Aorta (tissue), 5 donors: Measurements from ENCODE around the gene TMPRSS9. TPM values are rescaled to one million over a fixed set of nuclear protein-coding genes. Genes with fewer than 3 reads are reported as not detected.
A peak's percentile ranks its signal among the peaks of the same experiment; 100 is the strongest.

ENCODE experiments used
- ATAC-seq: fragments of 200-7000 bp; cut with Tn5 transposase; one replicate; pipeline ENCODE4 v1.9.1; 2022; ENCODE audit warnings: moderate library complexity; ENCODE audit not compliant: low FRiP score
- DNase-seq, 2 donors: peaks; one replicate each; pipeline ENCODE4 v3.0.0-alpha.2; 2020
- H3K27ac ChIP-seq, 2 donors: one replicate each; pipeline ENCODE4 v1.5.1; 2013; ENCODE audit warnings: low read length in 2 of 2, mild to moderate bottlenecking in 2 of 2, moderate library complexity in 2 of 2, control low read depth in 1 of 2, inconsistent platforms in 1 of 2, low read depth in 1 of 2
- H3K27me3 ChIP-seq, 2 donors: one replicate each; pipeline ENCODE4 v1.6.1; 2013; ENCODE audit warnings: control low read depth in 1 of 2, low read length in 1 of 2, mild to moderate bottlenecking in 1 of 2, moderate library complexity in 1 of 2; ENCODE audit not compliant: insufficient read depth in 2 of 2, control insufficient read depth in 1 of 2
- H3K36me3 ChIP-seq, 2 donors: one replicate each; pipeline ENCODE4 v1.6.1; 2013; ENCODE audit warnings: control low read depth in 1 of 2, low read length in 1 of 2, mild to moderate bottlenecking in 1 of 2; ENCODE audit not compliant: insufficient read depth in 2 of 2, control insufficient read depth in 1 of 2
- H3K4me1 ChIP-seq, 2 donors: one replicate each; pipeline ENCODE4 v1.6.1; 2013; ENCODE audit warnings: low read length in 2 of 2, control low read depth in 1 of 2, mild to moderate bottlenecking in 1 of 2, moderate library complexity in 1 of 2; ENCODE audit not compliant: insufficient read depth in 2 of 2, control insufficient read depth in 1 of 2
- H3K4me3 ChIP-seq, 2 donors: one replicate each; pipeline ENCODE4 v1.5.1; 2013; ENCODE audit warnings: low read length in 2 of 2, control low read depth in 1 of 2, mild to moderate bottlenecking in 1 of 2
- H3K9me3 ChIP-seq: one replicate; pipeline ENCODE4 v1.6.1; 2013; ENCODE audit warnings: mild to moderate bottlenecking, low read length; ENCODE audit not compliant: control insufficient read depth
- WGBS, 2 donors: extraction: QIAGEN DNeasy Blood & Tissue Kit; methylation state at CpG; one replicate each; pipeline ENCODE4 v1.1.7; 2013; 5-methylcytosine and 5-hydroxymethylcytosine counted together
- intact Hi-C, 2 donors: fragments of 100-400 bp; cut with DNase I; formaldehyde crosslinking; loops; one replicate each; pipeline versions ENCODE4 v1.14.2 to v1.15.0; 2022
- polyA plus RNA-seq, 2 donors: library from polyadenylated mRNA; stranded (reverse); fragments of 200-250 nt; gene quantifications; one replicate each; pipeline ENCODE4 v1.2.3, GENCODE V29; 2013
- total RNA-seq, 2 donors: library from RNA; stranded (reverse); fragmentation: NEBNext Ultra II Directional; extraction: Animal tissue kit (Norgen Biotek cat#: 25700); gene quantifications; one replicate each; pipeline ENCODE4 v1.2.1, GENCODE V29; 2021
- donor health status: healthy with polysubstance abuse.
- donor health status: Bipolar disorder and iron deficiency.
- donor health status: DM: no; HTN: no; CAD: no.
- donor health status: DM: no; HTN: no; CAD: no.
- donor health status: DM: yes; HTN: yes; CAD: no.

The TMPRSS9 gene
- total and polyA plus RNA-seq, 4 donors = 0.23 to 0.27 TPM; not detected in 2

GRCh38 chr19:2399582-2399981 lies 39.5 kb downstream of the TMPRSS9 start:
- Histone ChIP-seq H3K27me3 (no peaks in the 10 kb centered on the region), H3K4me1 (no peaks in the 10 kb centered on the region), H3K36me3 (no peaks in the 10 kb centered on the region), H3K27ac (no peak overlapping the region), H3K4me3 (no peak overlapping the region), H3K9me3 (no peaks in the 10 kb centered on the region)
- ATAC-seq (no peak), DNase-seq (no peak)
- 93 to 95% methylated on average over 4 of the region's 4 CpGs for WGBS, 2 donors
- intact Hi-C loops = no loop called here

GRCh38 chr19:2408247-2408646 lies 48.2 kb downstream of the TMPRSS9 start:
- ATAC-seq (no peak), DNase-seq (no peak)
- intact Hi-C loops = no loop called here
- Histone ChIP-seq H3K27me3 (no peaks in the 10 kb centered on the region), H3K4me1 (no peaks in the 10 kb centered on the region), H3K27ac (no peak overlapping the region), H3K36me3 (no peaks in the 10 kb centered on the region), H3K4me3 (no peak overlapping the region), H3K9me3 (peaks cover 1% of the 10 kb centered on the region)
- 76 to 82% methylated on average over 25 of the region's 25 CpGs for WGBS, 2 donors

DNA sequence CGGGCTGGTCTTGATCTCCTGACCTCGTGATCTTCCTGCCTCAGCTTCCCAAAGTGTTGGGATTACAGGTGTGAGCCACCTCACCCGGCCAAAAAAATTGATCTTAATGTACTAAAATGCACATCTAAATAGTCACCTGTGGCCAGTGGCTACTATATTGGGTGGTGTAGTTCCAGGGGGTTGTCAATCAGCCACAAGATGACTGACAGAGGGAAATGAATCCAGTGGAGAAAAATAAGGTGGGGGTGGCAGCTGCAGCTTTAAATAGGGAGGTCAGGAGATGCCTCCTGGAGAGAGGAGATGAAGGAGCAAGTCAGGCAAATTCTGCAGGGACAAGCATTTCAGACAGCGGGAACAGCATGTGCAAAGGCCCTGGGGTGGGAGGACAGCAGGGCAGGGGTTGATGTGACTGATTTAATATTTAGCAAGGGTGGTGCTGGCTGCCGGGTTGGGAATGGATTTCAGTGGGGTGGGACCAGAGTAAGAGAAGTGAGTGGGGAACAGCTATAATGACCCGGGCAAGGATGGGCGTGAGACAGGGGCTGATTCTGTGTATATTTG lies 49.4 kb downstream of the TMPRSS9 start:
- no peak overlapping the region for H3K4me3 ChIP-seq
- WGBS, 2 donors = 83 to 92% methylated on average over 7 of the region's 7 CpGs
- H3K9me3 ChIP-seq = peaks cover 1% of the 10 kb centered on the region
- intact Hi-C loops = no loop called here
- H3K36me3 ChIP-seq = no peaks in the 10 kb centered on the region
- H3K27me3 ChIP-seq = no peaks in the 10 kb centered on the region
- no peak for DNase-seq
- no peak for ATAC-seq
- no peaks in the 10 kb centered on the region for H3K4me1 ChIP-seq
- no peak overlapping the region for H3K27ac ChIP-seq

- H3K4me3 ChIP-seq = no peak overlapping the region
- H3K27me3 ChIP-seq = no peaks in the 10 kb centered on the region
- ATAC-seq (no peak), DNase-seq (no peak)
- H3K4me1 ChIP-seq = no peaks in the 10 kb centered on the region
- peaks cover 1% of the 10 kb centered on the region for H3K9me3 ChIP-seq
- H3K27ac ChIP-seq = no peak overlapping the region
- H3K36me3 ChIP-seq = no peaks in the 10 kb centered on the region
- intact Hi-C loops = no loop called here
- WGBS, 2 donors = 94 to 95% methylated on average over 7 of the region's 7 CpGs
Measured at GRCh38 chr19:2410023-2410422, 50.0 kb downstream of the TMPRSS9 start.

DNA sequence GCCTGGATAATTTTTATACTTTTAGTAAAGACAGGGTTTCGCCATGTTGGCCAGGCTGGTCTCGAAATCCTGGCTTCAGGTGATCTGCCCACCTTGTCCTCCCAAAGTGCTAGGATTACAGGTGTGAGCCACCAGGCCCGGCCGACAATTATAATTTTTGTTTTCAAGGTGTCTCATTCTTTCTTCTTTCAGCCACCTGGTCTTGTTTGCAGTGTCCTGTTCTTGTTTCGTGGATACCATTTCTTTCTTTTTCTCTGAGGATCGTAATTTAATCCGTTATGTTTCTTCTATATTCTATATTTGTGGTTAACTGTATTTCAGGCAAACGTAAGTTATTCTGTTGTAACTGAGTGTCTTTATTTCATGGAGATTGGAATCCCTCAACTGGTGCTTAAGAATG lies 51.6 kb downstream of the TMPRSS9 start:
- H3K27me3 ChIP-seq = no peaks in the 10 kb centered on the region
- H3K4me3 ChIP-seq = no peak overlapping the region
- DNase-seq = no peak
- ATAC-seq = no peak
- intact Hi-C loops = no loop called here
- H3K36me3 ChIP-seq = no peaks in the 10 kb centered on the region
- H3K9me3 ChIP-seq = peaks cover 1% of the 10 kb centered on the region
- WGBS, 2 donors = 87 to 91% methylated on average over 8 of the region's 8 CpGs
- no peaks in the 10 kb centered on the region for H3K4me1 ChIP-seq
- no peak overlapping the region for H3K27ac ChIP-seq

GRCh38 chr19:2412449-2412848 lies 52.4 kb downstream of the TMPRSS9 start:
- Histone ChIP-seq H3K4me3 (no peak overlapping the region), H3K27ac (no peak overlapping the region), H3K27me3 (no peaks in the 10 kb centered on the region), H3K36me3 (no peaks in the 10 kb centered on the region), H3K4me1 (no peaks in the 10 kb centered on the region), H3K9me3 (peaks cover 1% of the 10 kb centered on the region)
- WGBS, 2 donors = 52 to 55% methylated on average over 2 of the region's 2 CpGs
- intact Hi-C loops = no loop called here
- DNase-seq = no peak
- ATAC-seq = no peak

DNA sequence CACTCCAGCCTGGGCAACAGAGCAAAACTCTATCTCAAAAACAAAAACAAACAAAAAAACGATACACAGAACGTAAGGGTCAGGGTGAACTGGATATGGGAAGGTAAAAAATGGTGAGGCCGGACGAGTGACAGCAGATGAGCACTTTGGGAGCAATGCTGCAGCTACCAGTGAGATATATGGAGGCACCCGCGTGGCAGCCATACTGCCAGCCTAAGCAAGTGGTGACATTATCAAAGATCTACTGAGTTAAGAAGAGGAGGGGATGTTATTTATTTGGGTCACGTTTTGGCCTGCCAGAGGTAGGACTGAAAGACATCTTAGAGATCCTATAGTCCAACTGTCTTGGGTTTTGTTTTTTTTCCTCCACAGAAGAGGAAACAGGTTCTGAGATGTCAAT lies 53.1 kb downstream of the TMPRSS9 start:
- no peak for DNase-seq
- 79 to 85% methylated on average over 7 of the region's 7 CpGs for WGBS, 2 donors
- Histone ChIP-seq H3K9me3 (peaks cover 1% of the 10 kb centered on the region), H3K4me1 (no peaks in the 10 kb centered on the region), H3K36me3 (no peaks in the 10 kb centered on the region), H3K27me3 (no peaks in the 10 kb centered on the region), H3K4me3 (no peak overlapping the region), H3K27ac (no peak overlapping the region)
- no peak for ATAC-seq
- intact Hi-C loops = no loop called here

- ATAC-seq (no peak), DNase-seq (no peak)
- Histone ChIP-seq H3K9me3 (peaks cover 1% of the 10 kb centered on the region), H3K4me1 (no peaks in the 10 kb centered on the region), H3K27me3 (no peaks in the 10 kb centered on the region), H3K27ac (no peak overlapping the region), H3K4me3 (no peak overlapping the region), H3K36me3 (no peaks in the 10 kb centered on the region)
- WGBS, 2 donors = 89 to 92% methylated on average over 16 of the region's 16 CpGs
- intact Hi-C loops = no loop called here
Measured at GRCh38 chr19:2413629-2414028, 53.6 kb downstream of the TMPRSS9 start.

DNA sequence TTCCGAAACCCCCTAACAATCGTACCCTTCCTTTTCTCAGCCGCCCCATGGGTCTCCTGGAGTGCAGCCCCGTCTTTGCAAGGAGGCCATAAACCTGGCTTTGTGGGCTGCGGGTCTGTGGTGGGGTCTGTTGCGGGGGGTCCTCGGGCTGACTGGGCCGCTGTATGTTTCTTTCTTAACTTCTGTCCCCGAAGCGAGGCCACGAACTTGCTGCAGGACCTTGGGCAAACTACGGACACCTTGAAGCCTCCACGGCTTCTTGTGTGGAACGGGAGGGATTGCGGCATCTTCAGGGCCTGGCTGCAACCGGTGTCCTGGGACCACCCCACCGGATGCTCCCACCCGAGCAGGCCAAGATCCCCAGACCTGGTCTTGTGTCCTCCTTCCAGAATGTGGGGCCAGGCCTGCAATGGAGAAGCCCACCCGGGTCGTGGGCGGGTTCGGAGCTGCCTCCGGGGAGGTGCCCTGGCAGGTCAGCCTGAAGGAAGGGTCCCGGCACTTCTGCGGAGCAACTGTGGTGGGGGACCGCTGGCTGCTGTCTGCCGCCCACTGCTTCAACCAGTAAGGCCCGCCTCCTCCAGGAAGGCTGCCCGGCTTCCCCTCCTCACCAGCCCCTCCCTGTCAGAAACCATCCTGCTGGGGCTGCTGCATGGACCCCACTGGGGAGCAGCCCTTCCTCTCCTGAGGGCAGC lies 55.4 kb downstream of the TMPRSS9 start:
- no peaks in the 10 kb centered on the region for H3K9me3 ChIP-seq
- intact Hi-C loops = no loop called here
- no peak for DNase-seq
- no peaks in the 10 kb centered on the region for H3K4me1 ChIP-seq
- H3K27me3 ChIP-seq = no peaks in the 10 kb centered on the region
- no peak overlapping the region for H3K27ac ChIP-seq
- H3K4me3 ChIP-seq = no peak overlapping the region
- 71 to 79% methylated on average over 29 of the region's 29 CpGs for WGBS, 2 donors
- no peaks in the 10 kb centered on the region for H3K36me3 ChIP-seq
- peak; percentile 59 for ATAC-seq
